IPS DF 6.9 (cell line): Measurements from ENCODE around the gene ARID3B.
"Not testable (repeated sequence)": the region's sequence is repeated elsewhere in the genome, so short reads cannot be mapped to it uniquely, and the experiment has no call there.

Experiments
- DNase-seq: peaks from one replicate; pipeline ENCODE4 v3.0.0-alpha.2; 2013; ENCODE audit warnings: low read depth, low spot score
- H3K27ac ChIP-seq: one replicate; pipeline ENCODE4 v1.5.1; 2013; ENCODE audit warnings: low read length, control low read depth
- H3K27me3 ChIP-seq: 2 replicates; pipeline ENCODE4 v1.6.1; 2013; ENCODE audit warnings: mild to moderate bottlenecking, low read length; ENCODE audit not compliant: control insufficient read depth, insufficient read depth
- H3K36me3 ChIP-seq: 2 replicates; pipeline ENCODE4 v1.6.1; 2013; ENCODE audit warnings: low read length; ENCODE audit not compliant: control insufficient read depth, insufficient read depth
- H3K4me1 ChIP-seq: 2 replicates; pipeline ENCODE4 v1.6.1; 2013; ENCODE audit warnings: low read length; ENCODE audit not compliant: control insufficient read depth, insufficient read depth
- H3K4me3 ChIP-seq: 2 replicates; pipeline ENCODE4 v1.5.1; 2013; ENCODE audit warnings: mild to moderate bottlenecking, low read length
- H3K9me3 ChIP-seq: 2 replicates; pipeline ENCODE4 v1.6.1; 2013; ENCODE audit warnings: low read length, inconsistent platforms; ENCODE audit not compliant: control insufficient read depth, insufficient read depth
- WGBS: extraction: QIAGEN DNeasy Blood & Tissue Kit; methylation state at CpG from one replicate; pipeline ENCODE4 v1.1.7; 2013; ENCODE audit warnings: mixed read lengths, missing lambda C conversion rate; ENCODE audit not compliant: insufficient read length, insufficient coverage; 5-methylcytosine and 5-hydroxymethylcytosine counted together

The ARID3B gene

DNA sequence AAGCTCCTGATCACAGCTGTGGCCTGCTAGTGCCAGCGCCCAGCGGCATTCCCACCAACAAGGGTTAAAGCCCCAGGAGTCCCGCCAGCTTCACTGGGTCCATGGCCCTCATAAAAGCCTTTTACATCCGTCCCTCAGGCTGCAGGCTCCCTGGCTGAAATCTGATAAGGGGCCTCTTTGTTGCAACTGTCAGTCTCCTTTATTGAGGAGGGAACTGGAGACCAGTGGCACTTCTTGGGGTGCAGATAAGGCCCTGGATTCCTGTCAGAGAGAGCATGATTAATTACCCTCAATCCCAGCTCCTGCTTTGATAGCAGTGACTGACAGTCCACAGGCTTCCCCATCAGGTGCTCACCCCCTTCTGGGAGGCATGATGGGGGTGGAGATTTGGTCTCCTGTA, 43.8 kb downstream of the ARID3B start:
- Histone ChIP-seq H3K4me1 (no peaks in the 10 kb centered on the region), H3K27me3 (no peaks in the 10 kb centered on the region), H3K9me3 (no peaks in the 10 kb centered on the region), H3K4me3 (no peak overlapping the region), H3K36me3 (peaks cover 21% of the 10 kb centered on the region), H3K27ac (no peak overlapping the region)
- no peak for DNase-seq
- WGBS: no CpG with 5 or more reads among the region's 4 CpGs

DNA sequence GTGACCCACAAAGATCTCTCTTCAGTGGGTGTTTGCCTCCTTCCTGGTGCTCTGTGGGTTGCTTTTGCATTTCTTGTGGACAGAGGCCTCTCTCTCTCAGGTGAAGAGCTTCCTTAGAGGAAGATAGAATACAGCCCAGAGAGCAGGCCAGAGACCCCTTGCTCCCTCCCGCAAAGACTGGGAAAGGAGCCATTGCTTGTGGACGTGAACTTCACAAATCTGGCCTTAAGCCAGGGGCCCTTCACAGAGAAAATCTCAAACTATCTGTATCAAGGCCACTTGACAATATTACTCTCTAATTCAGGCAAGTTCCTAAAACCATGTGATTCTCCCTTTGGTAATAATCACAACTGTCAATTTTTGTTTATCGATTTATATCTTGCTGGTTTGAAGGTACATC, 44.2 kb downstream of the ARID3B start:
- H3K4me1 ChIP-seq: no peaks in the 10 kb centered on the region
- WGBS: no CpG with 5 or more reads among the region's 3 CpGs
- H3K27me3 ChIP-seq: no peaks in the 10 kb centered on the region
- DNase-seq: no peak
- no peaks in the 10 kb centered on the region for H3K9me3 ChIP-seq
- H3K36me3 ChIP-seq: peaks cover 25% of the 10 kb centered on the region
- no peak overlapping the region for H3K4me3 ChIP-seq
- no peak overlapping the region for H3K27ac ChIP-seq

DNA sequence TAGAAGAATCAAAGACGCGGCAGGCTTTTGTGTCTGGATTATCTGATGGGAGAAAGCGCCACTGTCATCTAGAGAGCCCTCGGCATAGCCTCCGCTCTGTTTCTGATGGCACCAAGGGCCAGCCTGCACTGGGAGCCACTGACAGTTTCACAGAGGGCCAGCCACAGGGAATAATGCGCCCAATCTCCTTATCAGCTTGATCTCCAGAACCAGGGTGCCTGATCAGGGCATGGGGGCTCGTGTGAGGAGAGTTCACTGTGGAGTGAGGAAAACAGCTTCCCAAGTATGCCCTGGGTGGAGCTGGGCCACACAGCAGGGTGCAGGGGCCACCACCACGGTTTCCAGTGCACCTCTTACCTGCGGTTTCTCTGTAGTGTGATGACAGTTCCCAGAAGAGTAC, 44.8 kb downstream of the ARID3B start:
- Histone ChIP-seq H3K36me3 (peaks cover 32% of the 10 kb centered on the region), H3K27ac (no peak overlapping the region), H3K4me3 (no peak overlapping the region), H3K27me3 (no peaks in the 10 kb centered on the region), H3K4me1 (no peaks in the 10 kb centered on the region), H3K9me3 (no peaks in the 10 kb centered on the region)
- WGBS: no CpG with 5 or more reads among the region's 9 CpGs
- no peak for DNase-seq

DNA sequence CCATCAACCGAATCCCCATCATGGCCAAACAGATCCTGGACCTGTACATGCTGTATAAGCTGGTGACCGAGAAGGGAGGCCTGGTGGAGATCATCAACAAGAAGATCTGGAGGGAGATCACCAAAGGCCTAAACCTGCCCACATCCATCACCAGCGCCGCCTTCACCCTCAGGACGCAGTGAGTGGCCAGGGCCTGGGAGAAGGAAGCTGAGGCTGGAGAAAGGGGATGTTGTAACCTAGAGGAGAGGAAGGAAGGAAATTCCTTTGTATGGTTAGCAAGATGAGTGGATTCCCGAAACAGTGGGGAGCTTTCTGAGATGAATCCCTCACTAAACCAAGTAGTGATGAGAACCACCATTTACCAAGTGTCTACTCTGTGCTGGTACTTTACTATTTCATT, 48.8 kb downstream of the ARID3B start:
- H3K9me3 ChIP-seq: no peaks in the 10 kb centered on the region
- WGBS: no CpG with 5 or more reads among the region's 6 CpGs
- DNase-seq: no peak
- no peak overlapping the region for H3K27ac ChIP-seq
- peaks cover 51% of the 10 kb centered on the region for H3K36me3 ChIP-seq
- H3K4me1 ChIP-seq: no peaks in the 10 kb centered on the region
- H3K27me3 ChIP-seq: no peaks in the 10 kb centered on the region
- no peak overlapping the region for H3K4me3 ChIP-seq

DNA sequence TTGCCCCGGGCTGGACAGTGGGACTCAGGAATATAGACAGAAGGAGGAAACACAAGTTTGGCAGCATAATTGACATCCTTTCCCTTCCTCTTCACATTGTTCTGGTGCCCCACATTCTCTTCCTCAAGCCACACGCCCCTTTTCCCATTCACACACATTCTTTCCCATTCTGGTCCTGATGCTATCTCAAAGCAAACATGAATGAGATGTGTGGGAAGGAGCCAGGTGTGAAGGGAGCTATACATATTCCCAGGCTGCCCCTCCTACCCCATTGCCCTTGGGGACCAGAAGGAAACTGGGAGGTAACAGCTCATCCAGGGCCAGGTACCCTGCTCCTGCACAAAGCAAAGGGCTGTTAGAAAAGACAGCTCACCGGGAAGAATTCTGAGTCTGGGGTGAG, 51.2 kb downstream of the ARID3B start:
- no peak overlapping the region for H3K4me3 ChIP-seq
- peaks cover 44% of the 10 kb centered on the region; the same call in 1 of the 2 replicates for H3K36me3 ChIP-seq
- no peak overlapping the region for H3K27ac ChIP-seq
- no peaks in the 10 kb centered on the region for H3K4me1 ChIP-seq
- no peaks in the 10 kb centered on the region for H3K9me3 ChIP-seq
- DNase-seq: no peak
- H3K27me3 ChIP-seq: no peaks in the 10 kb centered on the region
- WGBS: 100% methylated on average over 1 of the region's 3 CpGs

DNA sequence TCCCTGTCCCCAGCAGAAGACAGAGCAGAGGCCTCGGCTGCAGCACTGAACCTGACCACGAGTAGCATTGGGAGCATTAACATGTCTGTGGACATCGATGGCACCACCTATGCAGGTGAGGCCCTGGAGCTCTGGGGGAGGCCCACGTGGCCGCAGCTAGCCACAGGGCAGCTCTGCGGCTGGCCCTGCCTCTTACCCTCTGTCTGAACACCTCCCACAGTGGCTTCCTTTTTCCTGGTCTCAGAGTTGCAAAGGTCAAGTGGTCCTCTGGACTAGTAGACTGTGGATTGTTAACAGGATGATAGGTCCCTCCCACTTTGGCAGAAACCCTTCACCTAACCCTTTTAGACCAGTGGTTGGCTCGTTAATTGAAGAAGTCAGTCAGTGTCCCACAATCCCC, 52.1 kb downstream of the ARID3B start:
- H3K9me3 ChIP-seq: no peaks in the 10 kb centered on the region
- no peak for DNase-seq
- H3K4me3 ChIP-seq: no peak overlapping the region
- no peaks in the 10 kb centered on the region for H3K4me1 ChIP-seq
- WGBS: no CpG with 5 or more reads among the region's 7 CpGs
- H3K27ac ChIP-seq: no peak overlapping the region
- H3K36me3 ChIP-seq: peaks cover 44% of the 10 kb centered on the region; the same call in 1 of the 2 replicates
- H3K27me3 ChIP-seq: no peaks in the 10 kb centered on the region

DNA sequence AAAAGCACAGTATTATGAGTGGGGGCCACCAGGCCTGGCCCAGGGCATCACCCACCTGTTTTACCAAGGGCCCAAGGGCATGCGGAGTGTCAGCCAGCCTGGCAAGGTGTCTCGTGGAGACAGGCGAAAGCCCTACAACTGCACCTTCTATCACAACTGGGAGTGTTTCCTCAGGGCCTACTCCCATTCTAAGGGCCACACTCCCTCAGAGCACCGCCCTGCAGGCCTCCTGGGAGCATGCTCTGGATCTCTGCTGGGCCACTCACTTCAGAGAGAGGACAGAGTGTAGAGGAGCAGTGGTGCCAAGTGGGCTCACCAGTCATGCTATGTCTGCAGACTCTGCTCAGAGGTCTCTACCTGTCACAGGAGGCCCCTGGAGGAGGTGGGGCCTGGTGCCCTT, 53.4 kb downstream of the ARID3B start:
- H3K27ac ChIP-seq: no peak overlapping the region
- peaks cover 42% of the 10 kb centered on the region for H3K36me3 ChIP-seq
- no peaks in the 10 kb centered on the region for H3K27me3 ChIP-seq
- DNase-seq: no peak
- no peaks in the 10 kb centered on the region for H3K9me3 ChIP-seq
- peaks cover 2% of the 10 kb centered on the region; the same call in 1 of the 2 replicates for H3K4me1 ChIP-seq
- no peak overlapping the region for H3K4me3 ChIP-seq
- WGBS: no CpG with 5 or more reads among the region's 4 CpGs

DNA sequence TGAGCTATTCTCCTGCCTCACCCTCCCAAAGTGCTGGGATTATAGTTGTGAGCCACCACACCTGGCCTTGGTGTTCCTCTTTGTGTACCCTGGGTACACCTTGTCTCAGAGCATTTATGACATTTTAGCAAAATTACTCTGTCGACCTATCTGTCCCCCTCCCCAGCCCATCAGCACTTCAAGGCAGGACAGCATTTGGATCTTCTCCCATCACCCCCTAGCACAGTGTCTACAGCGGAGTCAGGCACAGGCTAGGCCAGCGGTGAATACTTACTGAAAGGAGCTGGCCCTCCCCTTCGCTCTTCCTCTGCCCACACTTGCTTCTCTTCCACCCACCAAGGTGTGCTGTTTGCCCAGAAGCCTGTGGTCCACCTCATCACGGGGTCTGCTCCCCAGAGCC, 54.3 kb downstream of the ARID3B start:
- Histone ChIP-seq H3K9me3 (no peaks in the 10 kb centered on the region), H3K36me3 (peaks cover 34% of the 10 kb centered on the region), H3K4me3 (no peak overlapping the region), H3K4me1 (peaks cover 2% of the 10 kb centered on the region; the same call in 1 of the 2 replicates), H3K27ac (no peak overlapping the region), H3K27me3 (no peaks in the 10 kb centered on the region)
- DNase-seq: no peak
- WGBS: no CpG with 5 or more reads among the region's 5 CpGs

DNA sequence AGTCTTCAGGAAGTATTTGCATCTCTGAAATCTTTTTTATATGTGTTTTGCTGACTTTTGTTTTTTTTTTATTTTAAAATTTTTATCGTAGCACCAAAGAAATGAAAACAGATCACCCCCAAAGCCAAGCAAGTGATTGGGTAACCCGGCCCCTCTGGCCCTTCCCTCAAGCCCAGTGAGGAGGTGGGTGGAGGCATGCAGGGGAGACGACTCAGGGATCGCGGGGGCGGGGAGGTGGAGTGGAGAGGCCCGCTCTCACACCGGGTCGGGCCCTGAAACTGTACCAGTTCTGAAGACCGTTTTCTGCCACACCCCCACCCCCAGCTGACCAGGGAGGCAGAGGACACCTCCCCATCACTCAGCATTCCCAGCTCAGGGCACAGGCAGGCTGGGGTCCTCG, 55.7 kb downstream of the ARID3B start:
- H3K4me1 ChIP-seq, DNase-seq, H3K4me3 ChIP-seq, H3K27ac ChIP-seq, H3K9me3 ChIP-seq, H3K27me3 ChIP-seq: not testable (repeated sequence)
- H3K36me3 ChIP-seq: peaks cover 25% of the 10 kb centered on the region
- WGBS: no CpG with 5 or more reads among the region's 11 CpGs

DNA sequence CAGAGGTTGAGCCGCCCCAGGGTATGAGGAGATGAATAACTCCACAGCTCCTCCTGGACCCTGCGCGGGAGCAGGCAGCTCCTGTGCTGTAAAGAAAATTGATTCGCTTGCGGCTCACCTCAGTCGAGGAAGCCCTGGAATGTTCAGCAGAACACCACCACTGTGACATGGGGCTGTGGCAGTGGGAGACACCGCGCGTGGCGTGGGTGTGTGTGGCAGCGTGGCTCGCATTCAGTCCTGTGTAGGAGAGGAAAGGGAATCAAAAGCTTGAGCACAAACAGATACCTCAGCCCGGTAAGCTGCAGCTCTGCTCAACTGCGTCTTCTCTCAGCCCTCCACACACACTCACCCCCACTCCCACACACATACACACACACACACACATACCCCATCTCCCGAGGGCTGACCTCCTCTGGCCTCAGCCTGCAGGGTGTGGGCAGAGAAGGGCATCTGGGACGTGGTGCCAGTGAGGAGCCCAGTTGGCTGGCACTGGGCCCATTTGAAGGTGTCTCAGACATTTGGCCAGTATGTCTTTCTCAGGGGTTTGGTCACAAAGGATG, 56.2 kb downstream of the ARID3B start:
- H3K4me3 ChIP-seq, H3K27me3 ChIP-seq, H3K4me1 ChIP-seq, H3K9me3 ChIP-seq, DNase-seq, H3K27ac ChIP-seq: not testable (repeated sequence)
- WGBS: no CpG with 5 or more reads among the region's 16 CpGs
- H3K36me3 ChIP-seq: peaks cover 20% of the 10 kb centered on the region

DNA sequence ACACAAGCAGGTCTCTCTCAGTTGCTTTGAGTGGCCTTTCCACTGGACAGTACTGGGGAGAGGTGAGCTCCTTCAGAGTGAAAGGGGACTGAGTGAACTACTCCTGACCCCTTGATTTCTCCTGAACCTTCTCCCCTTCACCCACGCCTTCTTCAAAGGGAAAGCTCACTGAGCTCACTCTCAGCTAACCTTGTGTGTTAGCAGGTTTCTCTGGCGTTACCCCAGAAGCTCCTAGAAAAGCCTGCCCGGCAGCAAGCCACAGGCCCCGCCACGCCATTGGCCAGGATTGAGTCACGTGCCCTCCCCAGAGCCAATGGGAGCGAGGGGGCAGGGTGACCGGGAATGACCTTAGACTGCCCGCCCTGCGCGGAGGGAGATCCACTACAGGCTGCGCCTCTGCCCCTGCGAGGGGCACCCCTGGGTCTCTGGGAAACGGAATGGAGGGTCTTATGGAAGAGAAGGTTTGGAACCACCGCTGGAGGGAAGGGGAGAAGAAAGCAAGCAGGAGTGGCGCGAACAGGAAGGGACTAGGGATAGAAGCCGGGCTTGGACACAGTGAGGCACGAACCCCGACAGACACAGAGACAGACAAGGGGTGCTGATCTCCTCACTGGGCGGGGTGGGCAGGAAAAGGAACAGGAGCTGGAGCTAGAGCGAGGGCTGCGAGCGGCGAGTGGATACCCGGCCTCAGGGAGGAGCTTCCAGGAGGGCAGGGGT, 57.3 kb downstream of the ARID3B start:
- H3K4me3 ChIP-seq: no peak overlapping the region
- DNase-seq: peak; percentile 73

More for the DNA sequence above, 57.3 kb downstream of the ARID3B start:
- no peaks in the 10 kb centered on the region for H3K9me3 ChIP-seq
- peaks cover 2% of the 10 kb centered on the region; the same call in 1 of the 2 replicates for H3K4me1 ChIP-seq
- no peaks in the 10 kb centered on the region for H3K27me3 ChIP-seq
- H3K27ac ChIP-seq: no peak overlapping the region
- H3K36me3 ChIP-seq: peaks cover 14% of the 10 kb centered on the region
- no CpG with 5 or more reads among the region's 26 CpGs for WGBS
